Measurements from ENCODE around the gene PAPPA.

The PAPPA gene

GRCh38 chr9:116318468-116319374 lies 165.1 kb downstream of the PAPPA start:
- no peak for ATAC-seq
- DNase-seq: no peak

- ATAC-seq (no peak), DNase-seq (no peak)
Observed at GRCh38 chr9:116319480-116319879, 165.9 kb downstream of the PAPPA start.

- no peak for ATAC-seq
- no peak for DNase-seq
Observed at GRCh38 chr9:116320290-116320689, 166.7 kb downstream of the PAPPA start.

- no peak for DNase-seq
- no peak for ATAC-seq
Observed at GRCh38 chr9:116322521-116322920, 168.9 kb downstream of the PAPPA start.

- no peak for DNase-seq
- ATAC-seq: no peak
Observed at GRCh38 chr9:116323012-116323411, 169.4 kb downstream of the PAPPA start.

- no peak for ATAC-seq
Observed at GRCh38 chr9:116323571-116323970, 170.0 kb downstream of the PAPPA start.

GRCh38 chr9:116325924-116326323 lies 172.3 kb downstream of the PAPPA start:
- ATAC-seq: no peak
- no peak for DNase-seq

More at GRCh38 chr9:116323571-116323970, 170.0 kb downstream of the PAPPA start:
- DNase-seq: no peak

GRCh38 chr9:116327701-116328405 lies 174.3 kb downstream of the PAPPA start:
- ATAC-seq: no peak
- DNase-seq: no peak

- DNase-seq: no peak
- no peak for ATAC-seq
Observed at GRCh38 chr9:116329470-116329869, 175.9 kb downstream of the PAPPA start.

GRCh38 chr9:116331241-116331640 lies 177.7 kb downstream of the PAPPA start:
- ATAC-seq (no peak), DNase-seq (no peak)

GRCh38 chr9:116332090-116332489 lies 178.5 kb downstream of the PAPPA start:
- no peak for DNase-seq

GRCh38 chr9:116333254-116333653 lies 179.7 kb downstream of the PAPPA start:
- DNase-seq (no peak), ATAC-seq (no peak)

More at GRCh38 chr9:116332090-116332489, 178.5 kb downstream of the PAPPA start:
- ATAC-seq: no peak

- DNase-seq: no peak
- ATAC-seq: no peak
Observed at GRCh38 chr9:116334546-116335150, 181.1 kb downstream of the PAPPA start.

- no peak for ATAC-seq
- DNase-seq: no peak
Observed at GRCh38 chr9:116335392-116335791, 181.8 kb downstream of the PAPPA start.

GRCh38 chr9:116336133-116336862 lies 182.7 kb downstream of the PAPPA start:
- DNase-seq: no peak
- no peak for ATAC-seq

- ATAC-seq (no peak), DNase-seq (no peak)
Observed at GRCh38 chr9:116337015-116337414, 183.4 kb downstream of the PAPPA start.

- DNase-seq: no peak
Observed at GRCh38 chr9:116340270-116340669, 186.7 kb downstream of the PAPPA start.

GRCh38 chr9:116342061-116342460 lies 188.5 kb downstream of the PAPPA start:
- no peak for DNase-seq
- no peak for ATAC-seq

More at GRCh38 chr9:116340270-116340669, 186.7 kb downstream of the PAPPA start:
- no peak for ATAC-seq

- ATAC-seq: no peak
- DNase-seq: no peak
Observed at GRCh38 chr9:116342941-116343340, 189.3 kb downstream of the PAPPA start.

- no peak for ATAC-seq
- no peak for DNase-seq
Observed at GRCh38 chr9:116344416-116344815, 190.8 kb downstream of the PAPPA start.

GRCh38 chr9:116345393-116345792 lies 191.8 kb downstream of the PAPPA start:
- no peak for DNase-seq
- ATAC-seq: no peak

- ATAC-seq: no peak
- no peak for DNase-seq
Observed at GRCh38 chr9:116345817-116346216, 192.2 kb downstream of the PAPPA start.

All from stimulated activated naive CD8-positive, alpha-beta T cell treated with anti-CD3 and anti-CD28 coated beads, Interleukin-15, Interleukin-2, amounts not matched to agents 100 U/mL and 50 U/mL, for 24 hours (primary cell).